Ovary (tissue), 9 donors: ENCODE data around the gene CHMP6. TPM values are rescaled to one million over a fixed set of nuclear protein-coding genes. Genes with fewer than 3 reads are reported as not detected.

Experiments
- DNase-seq, 5 donors: peaks; one replicate each; pipeline ENCODE4 v3.0.0-alpha.2; 2019 to 2020
- H3K27ac ChIP-seq, 2 donors: fragments of 200-600 bp; one replicate each; pipeline versions ENCODE4 v1.5.1 to v1.8.0; 2019 to 2022
- H3K27me3 ChIP-seq: fragments of 200-600 bp; one replicate; pipeline ENCODE4 v1.8.0; 2022
- H3K36me3 ChIP-seq: fragments of 200-600 bp; sonication (generic); one replicate; pipeline ENCODE4 v1.5.1; 2019
- H3K4me1 ChIP-seq: one replicate; pipeline ENCODE4 v1.8.1; 2013; ENCODE audit warnings: mild to moderate bottlenecking, moderate library complexity; ENCODE audit not compliant: insufficient read depth
- H3K4me3 ChIP-seq: fragments of 200-600 bp; sonication (generic); one replicate; pipeline ENCODE4 v1.5.1; 2017
- H3K9me3 ChIP-seq, 2 donors: fragments of 200-600 bp in 1 of 2; sonication (generic) in 1 of 2; one replicate each; pipeline versions ENCODE4 v1.5.1 to v1.8.1; 2013 to 2019; ENCODE audit warnings: mild to moderate bottlenecking in 1 of 2, moderate library complexity in 1 of 2
- CTCF ChIP-seq, 3 donors: fragments of 450-650 bp in 2 of 3; fragments of 200-600 bp in 1 of 3; IDR thresholded peaks; one replicate each; pipeline versions ENCODE4 v1.5.1 to v1.8.0; 2016 to 2022; ENCODE audit warnings: antibody characterized with exemption in 3 of 3, mild to moderate bottlenecking in 1 of 3
- EP300 ChIP-seq: sonication (generic); formaldehyde crosslinking; IDR thresholded peaks from one replicate; pipeline ENCODE4 v1.6.1; 2017; ENCODE audit warnings: antibody characterized with exemption
- POLR2A ChIP-seq: fragments of 450-650 bp; IDR thresholded peaks from one replicate; pipeline ENCODE4 v1.6.1; 2017; ENCODE audit warnings: antibody characterized with exemption, mild to moderate bottlenecking, moderate library complexity
- WGBS, 3 donors: extraction: QIAGEN DNeasy Blood & Tissue Kit in 1 of 3; methylation state at CpG; one replicate each; pipeline versions ENCODE4 v1.1.5 to v1.1.7; 2013 to 2017; 5-methylcytosine and 5-hydroxymethylcytosine counted together
- intact Hi-C, 4 donors: fragments of 100-400 bp; cut with DNase I; formaldehyde crosslinking; loops; one replicate each; pipeline versions ENCODE4 v1.11.0 to v1.15.1; 2022 to 2023
- polyA plus RNA-seq, 2 donors: library from polyadenylated mRNA; stranded (reverse); fragments of 200-250 nt in 1 of 2; fragments of 350-450 nt in 1 of 2; fragmentation: Illumina TruSeq in 1 of 2; extraction: RNeasy Lipid Tissue Mini Kit (QIAGEN cat#74804) in 1 of 2; gene quantifications; one replicate each; pipeline ENCODE4 v1.2.3, GENCODE V29; 2013 to 2014
- total RNA-seq, 7 donors: library from RNA; depleted of rRNA in 2 of 7; stranded (reverse); fragments of >200 nt in 2 of 7; fragmentation: NEBNext Ultra II Directional in 3 of 7; extraction: Animal tissue kit (Norgen Biotek cat#: 25700) in 3 of 7; gene quantifications; one replicate each; pipeline versions ENCODE4 v1.1.0 to v1.2.4, GENCODE V29; 2016 to 2023
- donor health status: DM: no; HTN: no; CAD: no; lungs with moderate emphysema.
- donor health status: DM: no; HTN: no; CAD: no.
- donor health status: Bipolar disorder and iron deficiency.
- donor health status: DM: yes; HTN: yes; CAD: no.
- donor health status: DM: no; HTN: no; CAD: no.
- donor health status: DM: yes; HTN: yes; CAD: no.

CHMP6 gene
- total and polyA plus RNA-seq, 9 donors, result 18.5 to 29.7 (median 26.5) TPM

DNA sequence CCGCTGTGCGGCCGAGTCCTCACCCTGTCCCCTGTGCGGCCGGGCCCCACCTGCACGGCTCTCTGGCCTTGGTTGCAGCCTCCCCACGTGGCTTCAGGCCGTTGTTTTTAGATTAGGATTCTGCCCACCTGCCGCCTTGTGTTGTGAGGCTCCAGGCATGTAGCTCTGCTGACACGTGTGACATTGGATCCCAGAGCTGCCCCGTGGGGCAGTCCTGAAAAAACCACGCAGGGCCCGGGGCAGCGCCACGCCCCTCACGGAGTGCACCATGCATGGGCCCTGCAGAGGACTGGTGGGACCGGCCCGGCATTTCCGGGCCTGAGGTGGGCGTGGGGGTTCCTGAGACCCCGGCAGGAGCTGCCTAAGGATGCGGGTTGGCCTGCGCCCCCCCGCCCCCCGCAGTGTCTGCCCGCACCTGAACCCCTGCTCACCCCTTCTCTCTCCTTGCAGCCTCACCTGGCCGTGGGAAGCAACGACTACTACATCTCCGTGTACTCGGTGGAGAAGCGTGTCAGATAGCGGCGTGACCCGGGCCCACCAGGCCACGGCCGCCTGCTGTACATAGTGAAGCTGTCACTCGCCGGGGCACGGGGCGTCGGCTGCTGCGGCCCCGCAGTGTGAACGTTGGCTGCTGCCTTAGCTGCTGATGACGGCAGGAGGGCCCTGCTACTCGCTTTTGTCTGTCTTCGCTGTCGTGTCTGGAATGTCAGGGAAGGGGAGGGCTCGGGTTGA lies 27.7 kb upstream of the CHMP6 start:
- intact Hi-C loops, result no loop called here
- TF ChIP-seq EP300, result no peak
- TF ChIP-seq POLR2A, result no peak
- TF ChIP-seq CTCF (IDR thresholded peaks at IDR 0.05), result no peak
- Histone ChIP-seq H3K4me1 (peaks cover 28% of the 10 kb centered on the region), H3K27me3 (no peaks in the 10 kb centered on the region), H3K4me3 (no peak overlapping the region), H3K36me3 (no peaks in the 10 kb centered on the region), H3K9me3 (no peaks in the 10 kb centered on the region), H3K27ac (no peak overlapping the region)
- 89 to 92% (median 92%) methylated on average over 49 of the region's 49 CpGs for WGBS, 3 donors
- peak in 1 of 5 donors; percentile 27 for DNase-seq

GRCh38 chr17:80964544-80964856 lies 27.1 kb upstream of the CHMP6 start:
- H3K36me3 ChIP-seq, result no peaks in the 10 kb centered on the region
- no peak overlapping the region for H3K4me3 ChIP-seq
- TF ChIP-seq EP300 (no peak), CTCF (IDR thresholded peaks at IDR 0.05) (no peak), POLR2A (no peak)
- DNase-seq, result no peak
- H3K9me3 ChIP-seq, result no peaks in the 10 kb centered on the region
- H3K27me3 ChIP-seq, result no peaks in the 10 kb centered on the region
- peaks cover 25% of the 10 kb centered on the region for H3K4me1 ChIP-seq
- no peak overlapping the region for H3K27ac ChIP-seq
- WGBS, 3 donors, result 88 to 92% (median 89%) methylated on average over 14 of the region's 14 CpGs
- intact Hi-C loops, result no loop called here

- WGBS, 3 donors, result 89 to 91% (median 91%) methylated on average over 29 to 36 of the region's 36 CpGs
- Histone ChIP-seq H3K4me3 (no peak overlapping the region), H3K36me3 (no peaks in the 10 kb centered on the region), H3K27me3 (no peaks in the 10 kb centered on the region), H3K9me3 (no peaks in the 10 kb centered on the region), H3K27ac (no peak overlapping the region), H3K4me1 (peaks cover 23% of the 10 kb centered on the region)
- intact Hi-C loops, result no loop called here
- no peak for TF ChIP-seq POLR2A
- TF ChIP-seq EP300, result no peak
- no peak for TF ChIP-seq CTCF (IDR thresholded peaks at IDR 0.05)
- peak in 1 of 5 donors; percentile 24 for DNase-seq
Measured at GRCh38 chr17:80964859-80965580, 26.6 kb upstream of the CHMP6 start.

GRCh38 chr17:80965606-80966005 lies 26.0 kb upstream of the CHMP6 start:
- DNase-seq, result peak in 1 of 5 donors; percentile 19
- H3K27ac ChIP-seq, result no peak overlapping the region
- intact Hi-C loops, result no loop called here
- no peaks in the 10 kb centered on the region for H3K36me3 ChIP-seq
- H3K27me3 ChIP-seq, result no peaks in the 10 kb centered on the region
- 89 to 91% (median 89%) methylated on average over 21 of the region's 21 CpGs for WGBS, 3 donors
- H3K4me3 ChIP-seq, result no peak overlapping the region
- no peak for TF ChIP-seq CTCF (IDR thresholded peaks at IDR 0.05)
- no peak for TF ChIP-seq EP300
- TF ChIP-seq POLR2A, result no peak
- H3K4me1 ChIP-seq, result peaks cover 23% of the 10 kb centered on the region
- H3K9me3 ChIP-seq, result no peaks in the 10 kb centered on the region
